HEK293 (cell line): ENCODE data around the gene WDFY2.
A peak's percentile ranks its signal among the peaks of the same experiment; 100 is the strongest.

Experiments used
- BCL11B ChIP-seq: fragments of 450-650 bp; formaldehyde crosslinking; IDR thresholded peaks from 2 replicates; pipeline ENCODE4 v1.5.1; 2016; ENCODE audit warnings: low read depth, missing biosample characterization, missing genetic modification characterization
- KLF1 ChIP-seq: fragments of 450-650 bp; formaldehyde crosslinking; IDR thresholded peaks from 2 replicates; pipeline ENCODE4 v1.5.1; 2016; ENCODE audit warnings: missing biosample characterization, missing genetic modification characterization
- PRDM1 ChIP-seq: fragments of 450-650 bp; formaldehyde crosslinking; IDR thresholded peaks from 2 replicates; pipeline ENCODE4; 2016; ENCODE audit warnings: missing biosample characterization, missing genetic modification characterization
- SP7 ChIP-seq: fragments of 450-650 bp; formaldehyde crosslinking; IDR thresholded peaks from 2 replicates; pipeline ENCODE4 v1.5.1; 2016; ENCODE audit warnings: missing biosample characterization, missing genetic modification characterization
- ZNF10 ChIP-seq: fragments of 450-650 bp; formaldehyde crosslinking; IDR thresholded peaks from 2 replicates; pipeline ENCODE4 v1.5.1; 2017; ENCODE audit warnings: missing biosample characterization, missing genetic modification characterization
- ZNF146 ChIP-seq: fragments of 450-650 bp; formaldehyde crosslinking; IDR thresholded peaks from 2 replicates; pipeline ENCODE4 v1.5.1; 2016; ENCODE audit warnings: missing biosample characterization, missing genetic modification characterization
- ZNF184 ChIP-seq: fragments of 450-650 bp; IDR thresholded peaks from 2 replicates; pipeline ENCODE4 v1.5.1; 2018; ENCODE audit warnings: missing biosample characterization, mild to moderate bottlenecking, missing genetic modification characterization
- ZNF19 ChIP-seq: fragments of 450-650 bp; formaldehyde crosslinking; IDR thresholded peaks from 2 replicates; pipeline ENCODE4; 2016; ENCODE audit warnings: missing biosample characterization, missing genetic modification characterization, low read depth
- ZNF223 ChIP-seq: fragments of 450-650 bp; formaldehyde crosslinking; IDR thresholded peaks from 2 replicates; pipeline ENCODE4 v1.5.1; 2016; ENCODE audit warnings: missing biosample characterization, missing genetic modification characterization
- ZNF239 ChIP-seq: fragments of 450-650 bp; formaldehyde crosslinking; IDR thresholded peaks from 2 replicates; pipeline ENCODE4 v1.5.1; 2016; ENCODE audit warnings: missing biosample characterization, missing genetic modification characterization
- ZNF302 ChIP-seq: fragments of 450-650 bp; formaldehyde crosslinking; IDR thresholded peaks from 2 replicates; pipeline ENCODE4 v1.5.1; 2016; ENCODE audit warnings: missing biosample characterization, missing genetic modification characterization, low read depth
- ZNF549 ChIP-seq: fragments of 450-650 bp; IDR thresholded peaks from 2 replicates; pipeline ENCODE4 v1.5.1; 2018; ENCODE audit warnings: missing biosample characterization, missing genetic modification characterization, mild to moderate bottlenecking, inconsistent platforms, moderate library complexity
- ZNF585B ChIP-seq: fragments of 450-650 bp; formaldehyde crosslinking; IDR thresholded peaks from 2 replicates; pipeline ENCODE4 v1.5.1; 2016; ENCODE audit warnings: missing biosample characterization, missing genetic modification characterization
- ZNF623 ChIP-seq: fragments of 450-650 bp; formaldehyde crosslinking; IDR thresholded peaks from 2 replicates; pipeline ENCODE4 v1.5.1; 2016; ENCODE audit warnings: missing biosample characterization, missing genetic modification characterization
- ZNF701 ChIP-seq: fragments of 450-650 bp; formaldehyde crosslinking; IDR thresholded peaks from 2 replicates; pipeline ENCODE4 v1.5.1; 2016; ENCODE audit warnings: missing biosample characterization, missing genetic modification characterization
- ZNF785 ChIP-seq: fragments of 450-650 bp; formaldehyde crosslinking; IDR thresholded peaks from 2 replicates; pipeline ENCODE4 v1.5.1; 2016; ENCODE audit warnings: missing biosample characterization, missing genetic modification characterization
- ZNF830 ChIP-seq: fragments of 450-650 bp; IDR thresholded peaks from 2 replicates; pipeline ENCODE4 v1.5.0; 2018; ENCODE audit warnings: missing biosample characterization, missing genetic modification characterization, low read depth, mild to moderate bottlenecking, moderate library complexity
- ZNF843 ChIP-seq: fragments of 450-650 bp; formaldehyde crosslinking; IDR thresholded peaks from 2 replicates; pipeline ENCODE4 v1.5.1; 2016; ENCODE audit warnings: missing biosample characterization, missing genetic modification characterization
- ZSCAN23 ChIP-seq: fragments of 450-650 bp; formaldehyde crosslinking; IDR thresholded peaks from 2 replicates; pipeline ENCODE4 v1.5.1; 2016; ENCODE audit warnings: missing biosample characterization, missing genetic modification characterization
- ZXDB ChIP-seq: fragments of 450-650 bp; formaldehyde crosslinking; IDR thresholded peaks from 2 replicates; pipeline ENCODE4 v1.5.1; 2016; ENCODE audit warnings: missing biosample characterization, missing genetic modification characterization
- TF ChIP-seq, protein P1 (sequence below): fragments of 450-650 bp; formaldehyde crosslinking; IDR thresholded peaks from 2 replicates; pipeline ENCODE4 v1.5.1; 2016; ENCODE audit warnings: missing biosample characterization, missing genetic modification characterization
- TF ChIP-seq, protein P2 (sequence below): fragments of 450-650 bp; formaldehyde crosslinking; IDR thresholded peaks from 2 replicates; pipeline ENCODE4 v1.5.1; 2016; ENCODE audit warnings: missing biosample characterization, missing genetic modification characterization, borderline replicate concordance
- TF ChIP-seq, protein P3 (sequence below): fragments of 450-650 bp; formaldehyde crosslinking; IDR thresholded peaks from 2 replicates; pipeline ENCODE4 v1.5.1; 2016; ENCODE audit warnings: missing biosample characterization, missing genetic modification characterization
- TF ChIP-seq, protein P4 (sequence below): fragments of 450-650 bp; formaldehyde crosslinking; IDR thresholded peaks from 2 replicates; pipeline ENCODE4 v1.5.1; 2016; ENCODE audit warnings: missing biosample characterization, missing genetic modification characterization
- TF ChIP-seq, protein P5 (sequence below): fragments of 450-650 bp; formaldehyde crosslinking; IDR thresholded peaks from 2 replicates; pipeline ENCODE4 v1.5.1; 2016; ENCODE audit warnings: missing biosample characterization, missing genetic modification characterization
- TF ChIP-seq, protein P6 (sequence below): fragments of 450-650 bp; formaldehyde crosslinking; IDR thresholded peaks from 2 replicates; pipeline ENCODE4 v1.5.1; 2016; ENCODE audit warnings: missing biosample characterization, missing genetic modification characterization
- TF ChIP-seq, protein P7 (sequence below): fragments of 450-650 bp; formaldehyde crosslinking; IDR thresholded peaks from 2 replicates; pipeline ENCODE4 v1.5.1; 2017; ENCODE audit warnings: missing biosample characterization, missing genetic modification characterization

Gene WDFY2

DNA sequence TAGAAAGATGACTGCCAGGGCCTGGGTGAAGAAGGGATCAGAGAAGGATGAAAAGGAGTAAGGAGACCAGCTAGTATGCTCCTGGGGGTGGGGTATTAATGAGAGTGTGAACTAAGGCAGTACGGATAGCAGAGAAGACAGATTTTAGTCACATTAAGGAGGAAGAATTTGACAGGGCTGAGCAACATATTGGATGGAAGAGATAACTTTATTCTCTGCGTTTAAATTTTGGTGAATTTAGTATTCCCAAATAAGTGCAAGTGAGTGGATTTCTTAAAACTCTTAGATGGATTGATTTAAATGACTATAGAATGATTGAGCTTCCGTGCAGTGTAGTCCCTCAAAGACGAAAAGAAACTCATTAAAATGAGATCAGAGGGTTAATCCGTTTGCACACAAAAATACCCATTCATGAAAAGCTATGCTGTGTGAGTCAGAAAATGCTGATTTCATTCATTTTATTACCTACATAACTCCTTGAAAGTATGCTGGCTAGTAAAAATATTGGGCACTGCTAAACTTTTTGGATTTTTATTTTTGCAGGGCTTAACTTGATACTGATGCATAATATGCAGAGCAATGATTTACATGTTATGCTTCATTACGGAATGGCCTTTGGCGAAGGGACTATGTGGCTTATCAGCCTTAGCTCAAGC lies 54.1 kb downstream of the WDFY2 start (continued):
- TF ChIP-seq, protein P1, sequence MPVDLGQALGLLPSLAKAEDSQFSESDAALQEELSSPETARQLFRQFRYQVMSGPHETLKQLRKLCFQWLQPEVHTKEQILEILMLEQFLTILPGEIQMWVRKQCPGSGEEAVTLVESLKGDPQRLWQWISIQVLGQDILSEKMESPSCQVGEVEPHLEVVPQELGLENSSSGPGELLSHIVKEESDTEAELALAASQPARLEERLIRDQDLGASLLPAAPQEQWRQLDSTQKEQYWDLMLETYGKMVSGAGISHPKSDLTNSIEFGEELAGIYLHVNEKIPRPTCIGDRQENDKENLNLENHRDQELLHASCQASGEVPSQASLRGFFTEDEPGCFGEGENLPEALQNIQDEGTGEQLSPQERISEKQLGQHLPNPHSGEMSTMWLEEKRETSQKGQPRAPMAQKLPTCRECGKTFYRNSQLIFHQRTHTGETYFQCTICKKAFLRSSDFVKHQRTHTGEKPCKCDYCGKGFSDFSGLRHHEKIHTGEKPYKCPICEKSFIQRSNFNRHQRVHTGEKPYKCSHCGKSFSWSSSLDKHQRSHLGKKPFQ (tag by site-specific recombination): peak; percentile 78
- TF ChIP-seq ZSCAN23 (tag by site-specific recombination): no peak
- peak; percentile 59; the same call in 1 of the 2 replicates for TF ChIP-seq ZXDB (tag by site-specific recombination)
- 0 out of 2 replicates have a peak, but pooled peaks have one; percentile 47 for TF ChIP-seq ZNF10 (tag by site-specific recombination)
- no peak for TF ChIP-seq ZNF302 (tag by site-specific recombination)
- TF ChIP-seq, protein P2, sequence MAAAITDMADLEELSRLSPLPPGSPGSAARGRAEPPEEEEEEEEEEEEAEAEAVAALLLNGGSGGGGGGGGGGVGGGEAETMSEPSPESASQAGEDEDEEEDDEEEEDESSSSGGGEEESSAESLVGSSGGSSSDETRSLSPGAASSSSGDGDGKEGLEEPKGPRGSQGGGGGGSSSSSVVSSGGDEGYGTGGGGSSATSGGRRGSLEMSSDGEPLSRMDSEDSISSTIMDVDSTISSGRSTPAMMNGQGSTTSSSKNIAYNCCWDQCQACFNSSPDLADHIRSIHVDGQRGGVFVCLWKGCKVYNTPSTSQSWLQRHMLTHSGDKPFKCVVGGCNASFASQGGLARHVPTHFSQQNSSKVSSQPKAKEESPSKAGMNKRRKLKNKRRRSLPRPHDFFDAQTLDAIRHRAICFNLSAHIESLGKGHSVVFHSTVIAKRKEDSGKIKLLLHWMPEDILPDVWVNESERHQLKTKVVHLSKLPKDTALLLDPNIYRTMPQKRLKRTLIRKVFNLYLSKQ (tag by site-specific recombination): no peak
- TF ChIP-seq, protein P3, sequence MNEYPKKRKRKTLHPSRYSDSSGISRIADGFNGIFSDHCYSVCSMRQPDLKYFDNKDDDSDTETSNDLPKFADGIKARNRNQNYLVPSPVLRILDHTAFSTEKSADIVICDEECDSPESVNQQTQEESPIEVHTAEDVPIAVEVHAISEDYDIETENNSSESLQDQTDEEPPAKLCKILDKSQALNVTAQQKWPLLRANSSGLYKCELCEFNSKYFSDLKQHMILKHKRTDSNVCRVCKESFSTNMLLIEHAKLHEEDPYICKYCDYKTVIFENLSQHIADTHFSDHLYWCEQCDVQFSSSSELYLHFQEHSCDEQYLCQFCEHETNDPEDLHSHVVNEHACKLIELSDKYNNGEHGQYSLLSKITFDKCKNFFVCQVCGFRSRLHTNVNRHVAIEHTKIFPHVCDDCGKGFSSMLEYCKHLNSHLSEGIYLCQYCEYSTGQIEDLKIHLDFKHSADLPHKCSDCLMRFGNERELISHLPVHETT: peak; percentile 88; the same call in 1 of the 2 replicates
- no peak for TF ChIP-seq ZNF239 (tag by site-specific recombination)
- no peak for TF ChIP-seq ZNF19
- TF ChIP-seq ZNF701 (tag by site-specific recombination): no peak
- TF ChIP-seq, protein P4, sequence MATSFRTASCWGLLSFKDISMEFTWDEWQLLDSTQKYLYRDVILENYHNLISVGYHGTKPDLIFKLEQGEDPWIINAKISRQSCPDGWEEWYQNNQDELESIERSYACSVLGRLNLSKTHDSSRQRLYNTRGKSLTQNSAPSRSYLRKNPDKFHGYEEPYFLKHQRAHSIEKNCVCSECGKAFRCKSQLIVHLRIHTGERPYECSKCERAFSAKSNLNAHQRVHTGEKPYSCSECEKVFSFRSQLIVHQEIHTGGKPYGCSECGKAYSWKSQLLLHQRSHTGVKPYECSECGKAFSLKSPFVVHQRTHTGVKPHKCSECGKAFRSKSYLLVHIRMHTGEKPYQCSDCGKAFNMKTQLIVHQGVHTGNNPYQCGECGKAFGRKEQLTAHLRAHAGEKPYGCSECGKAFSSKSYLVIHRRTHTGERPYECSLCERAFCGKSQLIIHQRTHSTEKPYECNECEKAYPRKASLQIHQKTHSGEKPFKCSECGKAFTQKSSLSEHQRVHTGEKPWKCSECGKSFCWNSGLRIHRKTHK (tag by site-specific recombination): no peak
- peak; percentile 80 for TF ChIP-seq ZNF843 (tag by site-specific recombination)
- peak; percentile 88 for TF ChIP-seq ZNF184 (tag by site-specific recombination)
- no peak for TF ChIP-seq ZNF830 (tag by site-specific recombination)
- no peak for TF ChIP-seq ZNF549 (tag by site-specific recombination)
- TF ChIP-seq ZNF146 (tag by site-specific recombination): no peak
- TF ChIP-seq, protein P5, sequence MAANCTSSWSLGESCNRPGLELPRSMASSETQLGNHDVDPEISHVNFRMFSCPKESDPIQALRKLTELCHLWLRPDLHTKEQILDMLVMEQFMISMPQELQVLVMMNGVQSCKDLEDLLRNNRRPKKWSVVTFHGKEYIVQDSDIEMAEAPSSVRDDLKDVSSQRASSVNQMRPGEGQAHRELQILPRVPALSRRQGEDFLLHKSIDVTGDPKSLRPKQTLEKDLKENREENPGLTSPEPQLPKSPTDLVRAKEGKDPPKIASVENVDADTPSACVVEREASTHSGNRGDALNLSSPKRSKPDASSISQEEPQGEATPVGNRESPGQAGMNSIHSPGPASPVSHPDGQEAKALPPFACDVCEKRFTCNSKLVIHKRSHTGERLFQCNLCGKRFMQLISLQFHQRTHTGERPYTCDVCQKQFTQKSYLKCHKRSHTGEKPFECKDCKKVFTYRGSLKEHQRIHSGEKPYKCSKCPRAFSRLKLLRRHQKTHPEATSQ (tag by site-specific recombination): no peak
- TF ChIP-seq SP7: peak; percentile 74
- TF ChIP-seq, protein P6, sequence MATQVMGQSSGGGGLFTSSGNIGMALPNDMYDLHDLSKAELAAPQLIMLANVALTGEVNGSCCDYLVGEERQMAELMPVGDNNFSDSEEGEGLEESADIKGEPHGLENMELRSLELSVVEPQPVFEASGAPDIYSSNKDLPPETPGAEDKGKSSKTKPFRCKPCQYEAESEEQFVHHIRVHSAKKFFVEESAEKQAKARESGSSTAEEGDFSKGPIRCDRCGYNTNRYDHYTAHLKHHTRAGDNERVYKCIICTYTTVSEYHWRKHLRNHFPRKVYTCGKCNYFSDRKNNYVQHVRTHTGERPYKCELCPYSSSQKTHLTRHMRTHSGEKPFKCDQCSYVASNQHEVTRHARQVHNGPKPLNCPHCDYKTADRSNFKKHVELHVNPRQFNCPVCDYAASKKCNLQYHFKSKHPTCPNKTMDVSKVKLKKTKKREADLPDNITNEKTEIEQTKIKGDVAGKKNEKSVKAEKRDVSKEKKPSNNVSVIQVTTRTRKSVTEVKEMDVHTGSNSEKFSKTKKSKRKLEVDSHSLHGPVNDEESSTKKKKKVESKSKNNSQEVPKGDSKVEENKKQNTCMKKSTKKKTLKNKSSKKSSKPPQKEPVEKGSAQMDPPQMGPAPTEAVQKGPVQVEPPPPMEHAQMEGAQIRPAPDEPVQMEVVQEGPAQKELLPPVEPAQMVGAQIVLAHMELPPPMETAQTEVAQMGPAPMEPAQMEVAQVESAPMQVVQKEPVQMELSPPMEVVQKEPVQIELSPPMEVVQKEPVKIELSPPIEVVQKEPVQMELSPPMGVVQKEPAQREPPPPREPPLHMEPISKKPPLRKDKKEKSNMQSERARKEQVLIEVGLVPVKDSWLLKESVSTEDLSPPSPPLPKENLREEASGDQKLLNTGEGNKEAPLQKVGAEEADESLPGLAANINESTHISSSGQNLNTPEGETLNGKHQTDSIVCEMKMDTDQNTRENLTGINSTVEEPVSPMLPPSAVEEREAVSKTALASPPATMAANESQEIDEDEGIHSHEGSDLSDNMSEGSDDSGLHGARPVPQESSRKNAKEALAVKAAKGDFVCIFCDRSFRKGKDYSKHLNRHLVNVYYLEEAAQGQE (tag by site-specific recombination): no peak
- no peak for TF ChIP-seq ZNF623 (tag by site-specific recombination)
- TF ChIP-seq, protein P7, sequence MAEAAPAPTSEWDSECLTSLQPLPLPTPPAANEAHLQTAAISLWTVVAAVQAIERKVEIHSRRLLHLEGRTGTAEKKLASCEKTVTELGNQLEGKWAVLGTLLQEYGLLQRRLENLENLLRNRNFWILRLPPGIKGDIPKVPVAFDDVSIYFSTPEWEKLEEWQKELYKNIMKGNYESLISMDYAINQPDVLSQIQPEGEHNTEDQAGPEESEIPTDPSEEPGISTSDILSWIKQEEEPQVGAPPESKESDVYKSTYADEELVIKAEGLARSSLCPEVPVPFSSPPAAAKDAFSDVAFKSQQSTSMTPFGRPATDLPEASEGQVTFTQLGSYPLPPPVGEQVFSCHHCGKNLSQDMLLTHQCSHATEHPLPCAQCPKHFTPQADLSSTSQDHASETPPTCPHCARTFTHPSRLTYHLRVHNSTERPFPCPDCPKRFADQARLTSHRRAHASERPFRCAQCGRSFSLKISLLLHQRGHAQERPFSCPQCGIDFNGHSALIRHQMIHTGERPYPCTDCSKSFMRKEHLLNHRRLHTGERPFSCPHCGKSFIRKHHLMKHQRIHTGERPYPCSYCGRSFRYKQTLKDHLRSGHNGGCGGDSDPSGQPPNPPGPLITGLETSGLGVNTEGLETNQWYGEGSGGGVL (tag by site-specific recombination): no peak
- TF ChIP-seq ZNF585B (tag by site-specific recombination): no peak
- TF ChIP-seq PRDM1 (tag by site-specific recombination): no peak
- no peak for TF ChIP-seq ZNF223
- no peak for TF ChIP-seq KLF1
- no peak for TF ChIP-seq ZNF785 (tag by site-specific recombination)
- TF ChIP-seq BCL11B (tag by site-specific recombination): no peak
